ENCODE data around the gene TSEN15.

Gene TSEN15

GRCh38 chr1:184051485-184052193 lies at the start of gene TSEN15:
Gene TSEN15, plus strand, starts transcription at chr1:184051730. Its CDS starts 26 bp downstream, at chr1:184051756.
- peak; percentile 81 to 83 for DNase-seq

- DNase-seq: no peak
Measured at GRCh38 chr1:184002071-184002470, 49.5 kb upstream of the TSEN15 start.

DNA sequence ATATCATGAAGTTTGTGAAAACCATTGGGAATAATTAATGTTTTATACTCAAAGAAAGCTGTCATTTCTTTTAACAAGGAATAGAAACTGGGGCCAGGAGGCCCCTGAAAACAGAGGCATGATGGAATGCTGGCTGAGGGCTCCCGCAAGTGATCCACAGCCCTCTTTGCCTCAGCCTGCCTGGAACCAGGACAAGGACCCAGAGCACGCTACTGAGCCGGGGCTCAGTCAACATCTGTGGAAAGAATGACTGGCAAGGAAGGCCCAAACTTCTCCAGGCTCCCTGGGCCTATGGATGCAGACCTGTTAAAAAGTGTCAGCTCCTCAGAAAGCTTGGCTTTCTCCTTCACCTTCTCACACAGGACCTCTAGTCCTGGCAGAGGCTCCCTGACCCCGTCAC lies 46.6 kb upstream of the TSEN15 start:
- DNase-seq: no peak

GRCh38 chr1:184005506-184005905 lies 46.0 kb upstream of the TSEN15 start:
- no peak for DNase-seq

- no peak for DNase-seq
Measured at GRCh38 chr1:184010788-184011187, 40.7 kb upstream of the TSEN15 start.

DNA sequence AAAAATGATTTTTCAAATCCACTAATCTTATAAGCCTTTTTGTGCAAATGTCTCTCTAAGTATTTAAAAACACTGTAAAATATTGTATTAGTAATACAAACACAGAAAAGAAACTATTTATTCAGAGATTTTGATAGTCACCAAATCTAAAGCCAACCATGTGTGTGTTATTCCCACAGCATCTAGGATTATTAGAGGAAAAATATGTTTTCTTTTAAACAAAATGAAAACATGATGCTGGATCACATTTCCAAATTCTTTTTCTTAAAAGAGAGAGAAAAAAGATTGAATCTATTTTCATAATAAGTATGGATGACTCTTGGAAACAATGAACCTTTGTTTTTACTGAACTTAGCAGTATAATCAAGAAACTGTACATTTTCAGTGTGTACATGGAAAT lies 39.3 kb upstream of the TSEN15 start:
- DNase-seq: no peak

DNA sequence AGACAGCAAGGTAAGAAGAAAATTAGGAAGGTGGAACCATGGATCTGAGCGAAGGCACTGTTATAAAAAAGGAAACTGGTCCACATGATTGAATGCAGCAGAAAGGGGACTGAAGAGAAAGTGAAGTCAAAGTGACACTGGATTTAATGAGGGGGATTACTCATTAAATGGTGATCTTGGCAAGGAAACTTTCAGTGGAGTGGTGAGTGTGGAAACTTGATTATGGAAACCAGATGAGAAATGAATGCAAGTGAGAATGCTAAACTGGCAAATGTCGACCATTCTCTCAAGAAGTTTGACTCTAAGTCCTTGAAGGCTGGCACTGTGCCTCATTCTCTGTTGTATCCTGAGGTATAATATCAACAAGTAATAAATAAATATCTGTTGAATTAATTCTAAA lies 37.3 kb upstream of the TSEN15 start:
- no peak for DNase-seq

DNA sequence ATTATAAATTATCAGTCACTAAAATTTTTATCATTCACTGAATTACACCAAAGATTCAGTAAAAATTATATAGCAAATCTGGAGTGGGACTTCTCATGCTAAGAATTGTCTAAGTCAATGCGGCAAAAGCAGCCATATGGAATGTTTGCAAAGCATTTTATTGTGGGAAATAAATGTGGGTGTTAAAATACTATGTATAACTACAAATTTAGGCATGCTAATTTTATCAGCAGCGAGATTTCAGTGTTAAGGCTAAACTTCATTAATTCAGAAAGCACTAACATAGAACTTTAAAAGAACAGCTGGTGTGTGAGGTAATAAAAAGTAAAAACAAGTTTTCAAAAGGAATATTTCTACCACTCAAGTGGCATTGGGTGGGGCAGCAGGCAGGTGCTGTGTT lies 35.4 kb upstream of the TSEN15 start:
- no peak for DNase-seq

GRCh38 chr1:184017306-184017705 lies 34.2 kb upstream of the TSEN15 start:
- DNase-seq: no peak

DNA sequence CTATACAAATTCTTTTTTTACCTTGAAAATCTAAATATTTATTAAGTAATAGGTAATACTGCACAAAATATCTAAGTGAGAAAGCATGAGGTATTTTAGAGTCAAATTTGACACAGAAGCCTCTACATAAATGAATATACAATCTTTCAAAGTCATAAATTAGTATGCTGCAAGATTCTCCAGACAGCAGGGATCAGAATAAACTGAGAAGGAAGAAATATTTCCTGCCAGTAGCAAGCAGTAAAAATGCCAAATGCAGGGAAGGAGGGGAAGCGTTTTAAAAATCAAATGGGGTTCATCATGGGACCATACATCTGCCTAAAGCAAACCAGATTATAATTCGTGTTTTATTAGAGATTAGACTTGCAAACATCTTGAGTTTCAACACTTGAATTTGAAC lies 32.9 kb upstream of the TSEN15 start:
- no peak for DNase-seq

DNA sequence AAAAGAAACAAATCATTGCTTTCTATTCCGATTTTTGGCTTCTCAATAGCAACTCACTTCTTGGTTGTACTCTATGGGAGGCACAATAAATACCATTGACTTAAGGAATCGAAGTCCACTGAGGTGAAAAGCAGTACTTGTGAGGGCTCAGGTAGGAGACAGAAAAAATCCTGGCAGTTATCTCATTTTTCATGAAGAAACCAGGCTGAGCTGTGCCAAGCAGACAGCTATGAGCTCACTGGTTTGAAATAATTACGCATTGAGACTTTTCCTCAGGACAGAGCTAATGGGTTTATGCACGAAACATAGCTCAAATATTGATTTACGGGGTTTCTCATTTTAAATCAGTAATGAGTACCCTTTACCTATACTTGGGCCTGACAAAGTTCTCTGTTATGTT lies 32.5 kb upstream of the TSEN15 start:
- no peak for DNase-seq

- DNase-seq: no peak
Measured at GRCh38 chr1:184019506-184019905, 32.0 kb upstream of the TSEN15 start.

- DNase-seq: no peak
Measured at GRCh38 chr1:184020328-184020727, 31.2 kb upstream of the TSEN15 start.

- no peak for DNase-seq
Measured at GRCh38 chr1:184020855-184021254, 30.7 kb upstream of the TSEN15 start.

DNA sequence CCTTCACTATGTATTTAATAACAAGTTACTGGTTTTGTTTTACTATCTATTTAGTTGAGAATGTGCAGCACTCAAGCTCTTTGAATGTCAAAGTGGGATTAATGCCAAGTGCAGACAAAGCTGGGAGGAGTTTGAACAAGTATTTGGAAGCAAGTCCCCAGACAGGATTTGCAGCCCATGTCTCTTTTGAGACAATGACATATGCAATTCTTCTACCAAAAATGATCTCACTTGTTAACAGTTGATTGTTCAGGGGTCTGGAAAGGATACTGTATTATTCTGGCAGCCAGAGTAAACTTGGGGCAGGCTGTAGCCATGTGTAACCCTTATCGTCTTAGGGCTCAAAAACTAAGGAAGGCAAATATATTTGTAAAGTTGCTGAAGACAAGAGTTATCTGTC lies 29.8 kb upstream of the TSEN15 start:
- no peak for DNase-seq

DNA sequence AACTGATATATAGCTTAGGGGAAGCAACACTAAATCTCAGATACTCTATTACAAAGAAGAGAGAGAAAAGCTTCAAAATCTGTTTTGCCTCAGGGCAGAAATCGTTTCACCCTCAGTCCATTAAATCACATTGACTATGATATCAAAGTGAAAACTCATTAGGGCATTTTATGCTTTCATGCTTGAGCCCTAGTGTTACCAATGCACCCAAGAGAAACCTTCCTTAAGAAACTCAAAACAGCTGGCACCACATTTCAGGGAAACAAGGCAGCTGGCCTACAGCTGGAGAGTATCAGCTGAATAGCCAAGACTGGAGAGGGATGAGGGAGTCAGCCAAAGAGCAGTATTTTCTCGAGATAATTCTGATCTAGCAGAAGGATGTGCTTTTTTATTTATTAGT lies 28.9 kb upstream of the TSEN15 start:
- no peak for DNase-seq

GRCh38 chr1:184023171-184023570 lies 28.4 kb upstream of the TSEN15 start:
- DNase-seq: no peak

- no peak for DNase-seq
Measured at GRCh38 chr1:184025242-184025675, 26.3 kb upstream of the TSEN15 start.

DNA sequence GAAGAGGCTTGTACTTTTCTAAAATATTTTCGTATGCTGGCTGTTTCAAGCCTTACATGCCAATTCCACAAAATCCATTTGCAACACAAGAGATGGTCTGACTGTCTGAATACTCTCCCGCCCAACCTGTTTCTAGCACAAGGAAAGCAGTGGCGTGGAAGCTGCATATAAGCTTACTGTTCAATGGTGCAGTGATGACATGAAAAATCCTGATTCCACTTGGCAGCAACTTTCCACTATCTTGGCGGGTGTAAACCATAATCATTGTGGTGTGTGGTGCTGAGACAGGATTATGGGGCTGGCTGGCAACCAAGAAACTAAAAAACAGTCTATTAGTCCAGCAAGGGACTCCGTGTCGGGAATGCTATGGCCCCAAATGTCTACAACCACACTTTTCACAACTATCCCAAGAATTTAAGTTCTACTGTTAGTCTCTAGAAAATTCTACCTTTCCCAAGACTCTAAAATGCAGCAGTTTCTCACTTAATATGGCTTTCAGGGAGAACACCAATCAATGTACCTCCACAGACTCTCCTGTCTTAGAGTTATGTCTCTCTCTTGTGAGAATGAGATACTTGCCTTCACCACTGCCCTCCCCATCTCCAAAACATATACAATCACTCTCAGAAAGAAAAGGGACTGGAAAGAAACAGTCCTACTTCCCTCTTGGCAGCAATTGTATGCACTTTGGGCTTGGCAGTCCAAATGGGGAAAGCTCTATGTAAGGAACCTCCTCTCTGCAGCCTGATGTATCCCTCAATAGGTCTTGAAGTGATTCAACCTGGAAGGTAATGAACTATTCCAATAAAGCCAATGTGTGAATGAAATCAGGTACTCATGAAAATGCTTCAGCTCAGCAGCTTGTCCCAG lies 23.5 kb upstream of the TSEN15 start:
- DNase-seq: no peak

GRCh38 chr1:184028854-184029623 lies 22.5 kb upstream of the TSEN15 start:
- no peak for DNase-seq

DNA sequence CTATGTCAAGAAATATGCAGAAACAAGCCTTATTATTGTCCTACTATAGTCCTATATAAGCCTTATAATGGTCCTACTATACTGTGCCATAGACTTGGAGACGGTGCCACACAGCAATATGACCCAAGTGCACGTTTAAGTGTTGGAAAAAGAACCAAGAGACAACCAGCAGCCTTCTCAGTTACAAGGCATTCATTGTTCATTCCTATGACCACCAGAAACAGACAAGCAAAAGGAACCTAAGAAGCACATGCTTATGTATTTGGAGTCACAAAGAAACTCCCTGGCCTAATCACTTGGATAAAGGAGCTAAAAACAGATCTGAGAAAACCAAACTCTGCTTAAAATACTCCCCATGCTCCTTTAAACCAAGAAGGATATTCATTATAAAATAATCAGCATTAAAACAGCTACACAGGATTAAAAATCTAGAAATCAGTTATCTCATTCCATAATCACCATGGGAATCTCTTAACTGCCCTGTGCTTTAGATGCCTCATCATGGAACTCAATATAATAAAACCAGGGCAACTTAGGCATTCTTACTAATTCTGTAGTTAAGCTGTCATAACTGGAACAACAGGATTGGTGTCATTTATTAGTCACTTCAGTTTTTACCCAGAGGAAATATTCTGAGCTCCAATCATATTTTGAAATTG lies 21.0 kb upstream of the TSEN15 start:
- DNase-seq: no peak

DNA sequence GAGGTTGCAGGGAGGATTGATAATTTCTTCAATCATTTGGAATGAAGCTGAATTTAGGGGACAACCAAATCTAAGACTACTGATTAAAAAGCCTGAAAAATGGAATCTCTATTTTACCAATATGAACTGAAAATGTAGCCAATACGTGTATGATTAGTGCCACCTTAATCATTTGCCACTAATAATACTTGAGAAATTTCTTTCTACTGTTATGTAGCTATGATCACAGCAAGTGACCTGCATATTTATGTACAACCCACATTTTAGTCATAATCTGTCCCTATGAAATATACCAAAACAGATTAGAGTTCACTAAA lies 20.5 kb upstream of the TSEN15 start:
- DNase-seq: no peak
